PC-3 (cell line): ENCODE data around the gene NAPB.

Source experiments
- EZH2 ChIP-seq: fragments of 300-600 bp; sonication (generic); IDR thresholded peaks from one replicate; pipeline ENCODE4 v1.6.1; 2017; ENCODE audit warnings: antibody characterized with exemption, mild to moderate bottlenecking, low read length; ENCODE audit not compliant: unreplicated experiment
- EZH2phosphoT487 ChIP-seq: fragments of 300-600 bp; sonication (generic); IDR thresholded peaks from 2 replicates; pipeline ENCODE4 v1.6.1; 2018; ENCODE audit warnings: mild to moderate bottlenecking, antibody characterized with exemption, low read length, borderline replicate concordance
- TF ChIP-seq, protein P1 (sequence below): fragments of 300-600 bp; sonication (generic); conservative IDR thresholded peaks from 2 replicates; pipeline ENCODE4 v1.5.1; 2017; ENCODE audit warnings: antibody characterized with exemption, low read depth, mild to moderate bottlenecking, low read length

DNA sequence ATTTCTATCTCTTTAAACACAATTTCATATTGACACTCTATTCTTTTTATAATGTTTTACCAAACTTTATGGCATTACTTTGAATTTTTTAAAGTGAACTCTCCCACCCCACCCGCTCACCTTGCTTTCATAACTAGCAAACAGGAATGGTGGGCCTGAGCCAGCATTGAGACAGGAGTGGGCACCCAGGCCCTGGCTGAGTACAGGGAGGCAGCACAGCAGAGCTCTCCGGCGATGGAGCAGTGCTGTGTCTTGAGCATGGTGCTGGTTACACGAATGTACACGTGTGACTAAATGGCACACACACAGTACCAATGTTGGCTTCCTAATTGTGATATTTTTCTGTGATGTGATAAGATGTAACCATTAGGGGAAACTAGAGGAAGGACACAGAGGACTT is 26.9 kb upstream of the NAPB start:
- TF ChIP-seq EZH2 (no peak), EZH2phosphoT487 (no peak)
- TF ChIP-seq, protein P1, sequence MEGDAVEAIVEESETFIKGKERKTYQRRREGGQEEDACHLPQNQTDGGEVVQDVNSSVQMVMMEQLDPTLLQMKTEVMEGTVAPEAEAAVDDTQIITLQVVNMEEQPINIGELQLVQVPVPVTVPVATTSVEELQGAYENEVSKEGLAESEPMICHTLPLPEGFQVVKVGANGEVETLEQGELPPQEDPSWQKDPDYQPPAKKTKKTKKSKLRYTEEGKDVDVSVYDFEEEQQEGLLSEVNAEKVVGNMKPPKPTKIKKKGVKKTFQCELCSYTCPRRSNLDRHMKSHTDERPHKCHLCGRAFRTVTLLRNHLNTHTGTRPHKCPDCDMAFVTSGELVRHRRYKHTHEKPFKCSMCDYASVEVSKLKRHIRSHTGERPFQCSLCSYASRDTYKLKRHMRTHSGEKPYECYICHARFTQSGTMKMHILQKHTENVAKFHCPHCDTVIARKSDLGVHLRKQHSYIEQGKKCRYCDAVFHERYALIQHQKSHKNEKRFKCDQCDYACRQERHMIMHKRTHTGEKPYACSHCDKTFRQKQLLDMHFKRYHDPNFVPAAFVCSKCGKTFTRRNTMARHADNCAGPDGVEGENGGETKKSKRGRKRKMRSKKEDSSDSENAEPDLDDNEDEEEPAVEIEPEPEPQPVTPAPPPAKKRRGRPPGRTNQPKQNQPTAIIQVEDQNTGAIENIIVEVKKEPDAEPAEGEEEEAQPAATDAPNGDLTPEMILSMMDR, result no peak
